HG03025 (cell line): Measurements from ENCODE around the gene BUB3.

Experiments used
- ATAC-seq: cut with Tn5 transposase; IDR thresholded peaks from one replicate; pipeline ENCODE4 v1.9.1; 2021; ENCODE audit warnings: mild to moderate bottlenecking, moderate library complexity; ENCODE audit not compliant: unreplicated experiment, low FRiP score

Gene BUB3

GRCh38 chr10:123154092-123154710 is at the start of gene BUB3:
Gene BUB3, plus strand, starts transcription at chr10:123154402. Its CDS starts 516 bp downstream, at chr10:123154918.
- peak; percentile 88 for ATAC-seq

- no peak for ATAC-seq
Observed at GRCh38 chr10:123109466-123109865, 44.7 kb upstream of the BUB3 start.

DNA sequence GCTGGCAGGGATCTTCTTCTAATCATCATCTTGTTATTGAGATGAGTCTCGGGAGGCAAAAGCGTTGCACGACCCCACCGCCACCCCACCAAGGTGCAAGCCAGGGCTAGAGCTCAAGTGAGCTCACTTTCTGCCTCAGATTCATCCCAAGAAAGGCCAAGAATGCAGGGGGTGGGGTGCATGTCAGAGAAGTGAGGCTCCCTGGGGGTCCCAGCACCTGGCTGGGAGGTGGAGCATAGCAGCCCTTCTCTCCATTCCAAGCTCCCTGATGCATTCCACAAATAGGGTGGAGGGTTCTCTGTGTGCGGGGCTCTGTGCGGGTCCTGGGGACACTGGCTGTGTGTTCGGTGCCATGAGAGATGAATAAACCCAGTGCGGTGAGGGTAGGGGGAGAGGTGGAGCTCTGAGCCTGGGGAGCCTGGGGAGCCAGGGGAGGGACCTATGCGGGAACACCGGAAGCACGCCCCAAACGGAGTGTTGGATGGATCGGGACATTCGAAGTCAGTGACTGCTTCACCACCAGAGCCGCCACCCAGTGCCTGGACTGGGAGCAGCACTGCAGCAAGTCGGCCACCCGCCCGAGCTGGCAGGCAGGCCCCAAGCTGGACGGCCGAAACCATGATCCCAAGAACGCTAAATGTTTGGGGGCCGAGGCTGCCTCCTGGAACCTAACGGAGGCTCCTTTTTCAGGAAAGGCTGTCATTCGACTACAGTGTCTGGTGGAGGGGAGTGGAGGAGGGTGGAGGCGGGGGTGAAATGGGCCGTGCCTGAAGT is 36.4 kb upstream of the BUB3 start:
- no peak for ATAC-seq

DNA sequence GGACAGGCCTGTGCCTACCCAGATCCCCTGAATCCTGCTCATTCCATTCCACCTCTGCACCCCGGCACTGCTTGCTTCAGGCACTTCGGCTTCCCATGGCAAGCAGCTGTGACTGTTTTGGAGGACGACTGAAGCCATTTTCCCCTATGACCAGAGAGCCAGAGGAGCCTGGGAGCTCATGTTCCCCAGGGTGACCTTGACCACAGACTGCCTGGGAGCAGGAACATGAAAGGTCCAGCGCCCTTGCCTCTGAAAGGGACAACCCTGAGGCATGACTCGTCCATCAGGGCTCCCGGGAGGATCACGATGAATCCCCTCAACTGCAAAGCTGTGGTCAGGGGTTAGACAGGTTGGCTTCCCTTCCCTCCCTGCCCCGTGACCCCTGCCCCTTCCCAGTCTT is 35.1 kb upstream of the BUB3 start:
- ATAC-seq = no peak

DNA sequence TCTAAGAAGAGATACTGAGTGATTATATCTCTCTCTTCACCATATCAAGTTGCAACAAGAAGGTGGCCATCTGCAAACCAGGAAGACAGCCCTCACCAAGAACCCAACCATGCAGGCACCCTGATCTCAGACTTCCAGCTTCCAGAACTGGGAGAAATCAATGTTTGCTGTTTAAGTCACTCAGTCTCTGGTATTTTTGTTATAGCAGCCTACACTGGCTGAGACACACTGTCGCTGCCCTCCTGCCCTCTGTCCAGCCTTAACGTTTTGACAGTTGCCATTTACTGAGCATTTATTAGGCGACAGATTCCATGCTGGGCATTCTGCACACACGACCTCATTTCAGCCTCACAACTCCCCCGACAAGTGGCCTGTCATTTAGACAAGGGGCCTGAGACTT is 28.0 kb upstream of the BUB3 start:
- ATAC-seq = no peak

- ATAC-seq = no peak
Observed at GRCh38 chr10:123129618-123130271, 24.5 kb upstream of the BUB3 start.

GRCh38 chr10:123132576-123133477 is 21.4 kb upstream of the BUB3 start:
- no peak for ATAC-seq

GRCh38 chr10:123133541-123134342 is 20.5 kb upstream of the BUB3 start:
- no peak for ATAC-seq

- no peak for ATAC-seq
Observed at GRCh38 chr10:123134343-123134914, 19.8 kb upstream of the BUB3 start.

GRCh38 chr10:123134915-123135414 is 19.2 kb upstream of the BUB3 start:
- no peak for ATAC-seq

- no peak for ATAC-seq
Observed at GRCh38 chr10:123135415-123136141, 18.6 kb upstream of the BUB3 start, which contains the start of gene HMX3. Gene HMX3, plus strand, starts transcription at chr10:123135970. Its CDS starts 81 bp downstream, at chr10:123136051.

DNA sequence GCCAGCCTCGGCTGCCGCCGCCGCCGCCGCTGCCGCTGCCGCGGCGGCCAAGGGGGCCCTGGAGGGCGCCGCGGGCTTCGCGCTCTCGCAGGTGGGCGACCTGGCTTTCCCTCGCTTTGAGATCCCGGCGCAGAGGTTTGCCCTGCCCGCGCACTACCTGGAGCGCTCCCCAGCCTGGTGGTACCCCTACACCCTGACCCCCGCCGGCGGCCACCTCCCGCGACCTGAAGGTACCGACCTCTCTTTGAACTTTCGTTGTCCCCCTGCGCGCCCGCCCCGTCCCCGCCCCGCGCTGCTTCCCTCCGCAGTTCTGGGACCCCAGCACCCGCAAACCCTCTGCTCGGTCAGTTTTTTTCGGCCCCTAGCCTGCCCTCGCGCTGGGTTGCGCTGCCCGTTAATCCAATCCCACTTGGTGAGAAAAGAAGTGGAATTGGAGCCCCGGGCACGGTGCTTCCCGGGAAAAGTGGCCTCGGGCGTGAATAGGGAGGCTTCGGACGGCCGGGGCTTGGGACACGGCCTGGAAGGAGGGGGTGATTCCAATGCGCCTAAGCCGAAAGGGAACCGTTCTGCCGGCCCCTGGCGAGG is 17.9 kb upstream of the BUB3 start:
- ATAC-seq = no peak

GRCh38 chr10:123136806-123137642 is 17.2 kb upstream of the BUB3 start:
- ATAC-seq = no peak

DNA sequence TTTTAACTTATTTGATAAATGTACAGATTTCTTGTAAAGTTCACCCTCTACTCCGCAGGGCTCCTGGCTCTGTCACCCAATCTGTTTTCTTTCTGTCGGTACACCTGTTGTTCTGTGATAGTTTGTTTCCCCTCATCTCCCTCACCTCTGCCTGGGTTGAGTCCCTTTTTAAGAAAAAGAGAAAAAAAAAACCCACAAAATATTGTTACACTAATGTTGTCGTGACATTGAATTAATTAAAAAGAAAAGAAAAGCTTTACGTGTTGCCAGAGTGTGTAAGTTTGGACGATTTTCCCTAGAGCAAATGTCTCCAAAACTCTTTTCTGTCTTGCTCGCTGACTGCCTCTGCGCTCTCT is 15.1 kb upstream of the BUB3 start:
- ATAC-seq = no peak

- ATAC-seq = no peak
Observed at GRCh38 chr10:123139521-123140163, 14.6 kb upstream of the BUB3 start.

DNA sequence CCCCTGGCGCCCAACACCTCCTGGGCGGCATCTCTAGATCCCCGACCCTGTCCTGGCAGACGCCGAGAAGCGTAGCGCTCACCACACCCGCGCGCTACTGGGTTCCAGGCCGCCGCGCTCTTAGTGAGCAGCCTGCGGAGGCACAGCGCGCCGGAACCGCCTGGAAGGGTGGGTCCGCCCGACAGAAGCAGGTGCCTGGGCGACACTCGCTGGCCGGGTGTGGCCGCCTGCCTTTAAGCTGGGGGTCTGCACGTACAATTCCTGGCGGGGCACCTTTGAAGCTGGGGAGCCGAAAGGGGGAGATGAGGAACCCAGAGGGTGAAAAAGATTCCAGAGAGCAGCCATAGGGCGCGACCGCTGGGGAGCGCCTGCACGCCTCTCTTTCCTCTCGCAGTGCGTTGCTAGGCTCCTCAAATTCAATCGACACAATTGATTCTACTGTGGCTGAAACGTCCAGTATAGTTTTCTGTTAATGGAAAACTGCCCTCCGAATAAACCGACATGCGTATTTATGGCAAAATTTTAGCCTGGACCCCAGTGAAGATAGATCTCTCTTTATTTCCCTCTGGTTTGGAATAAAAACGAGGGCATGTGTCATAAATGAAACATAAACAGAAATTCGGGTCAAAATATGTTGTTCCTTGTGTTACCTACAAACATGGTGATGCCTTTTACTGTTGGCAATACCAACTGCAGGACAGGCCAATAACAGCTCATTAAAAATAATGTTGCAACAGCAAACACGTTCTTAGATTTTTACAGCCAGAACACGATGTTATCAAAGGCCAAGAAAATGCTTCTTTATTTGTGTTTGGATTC is 13.8 kb upstream of the BUB3 start:
- ATAC-seq = no peak
